ENCODE data around the gene SLC16A7. TPM values are rescaled to one million over a fixed set of nuclear protein-coding genes. Genes with fewer than 3 reads are reported as not detected.
"Not testable (repeated sequence)": the region's sequence is repeated elsewhere in the genome, so short reads cannot be mapped to it uniquely, and the experiment has no call there.

The SLC16A7 gene
- total RNA-seq, 1 donor from 2014 or later = 26.0 TPM

GRCh38 chr12:59593761-59594160, 2.1 kb upstream of the SLC16A7 start:
- no peak for ATAC-seq
- DNase-seq = no peak
- Histone ChIP-seq H3K4me1 (peaks cover 10% of the 10 kb centered on the region), H3K4me3 (no peak overlapping the region), H3K27me3 (no peaks in the 10 kb centered on the region), H3K27ac (no peak overlapping the region), H3K36me3 (no peaks in the 10 kb centered on the region), H3K9me3 (no peaks in the 10 kb centered on the region)
- intact Hi-C loops (cut with DNase I) = no loop called here
- TF ChIP-seq CTCF (IDR thresholded peaks at IDR 0.05) = no peak

GRCh38 chr12:59594943-59595500, 807 bp upstream of the SLC16A7 start:
- Histone ChIP-seq H3K27ac (peak overlapping the region; percentile 96), H3K27me3 (no peaks in the 10 kb centered on the region), H3K4me1 (peaks cover 15% of the 10 kb centered on the region), H3K36me3 (no peaks in the 10 kb centered on the region), H3K9me3 (no peaks in the 10 kb centered on the region), H3K4me3 (peak overlapping the region; percentile 78)
- no peak for TF ChIP-seq CTCF (IDR thresholded peaks at IDR 0.05)
- DNase-seq (no peak), ATAC-seq (no peak)
- intact Hi-C loops (cut with DNase I) = no loop called here

GRCh38 chr12:59595565-59595882, 305 bp upstream of the SLC16A7 start:
- peak overlapping the region; percentile 96 for H3K27ac ChIP-seq
- H3K36me3 ChIP-seq = no peaks in the 10 kb centered on the region
- TF ChIP-seq CTCF (IDR thresholded peaks at IDR 0.05) = no peak
- DNase-seq (no peak), ATAC-seq (no peak)
- H3K27me3 ChIP-seq = no peaks in the 10 kb centered on the region
- H3K4me3 ChIP-seq = peak overlapping the region; percentile 78
- H3K4me1 ChIP-seq = peaks cover 19% of the 10 kb centered on the region
- no peaks in the 10 kb centered on the region for H3K9me3 ChIP-seq
- intact Hi-C loops (cut with DNase I) = no loop called here

- DNase-seq (no peak), ATAC-seq (peak; percentile 76)
- H3K36me3 ChIP-seq = no peaks in the 10 kb centered on the region
- peaks cover 19% of the 10 kb centered on the region for H3K4me1 ChIP-seq
- intact Hi-C loops (cut with DNase I) = no loop called here
- H3K9me3 ChIP-seq = no peaks in the 10 kb centered on the region
- H3K27ac ChIP-seq = peak overlapping the region; percentile 96
- peak overlapping the region; percentile 78 for H3K4me3 ChIP-seq
- TF ChIP-seq CTCF (IDR thresholded peaks at IDR 0.05) = no peak
- H3K27me3 ChIP-seq = no peaks in the 10 kb centered on the region
These were observed 1.6 kb downstream of the SLC16A7 start for GRCh38 chr12:59597385-59597781.

GRCh38 chr12:59600171-59600570, 4.3 kb downstream of the SLC16A7 start:
- Histone ChIP-seq H3K27ac (no peak overlapping the region), H3K9me3 (no peaks in the 10 kb centered on the region), H3K36me3 (no peaks in the 10 kb centered on the region), H3K27me3 (no peaks in the 10 kb centered on the region), H3K4me1 (peaks cover 15% of the 10 kb centered on the region), H3K4me3 (no peak overlapping the region)
- TF ChIP-seq CTCF (IDR thresholded peaks at IDR 0.05) = no peak
- intact Hi-C loops (cut with DNase I) = no loop called here
- no peak for ATAC-seq
- no peak for DNase-seq

GRCh38 chr12:59603754-59604153, 7.9 kb downstream of the SLC16A7 start:
- H3K27ac ChIP-seq = no peak overlapping the region
- H3K4me3 ChIP-seq = no peak overlapping the region
- DNase-seq = no peak
- intact Hi-C loops (cut with DNase I) = no loop called here
- TF ChIP-seq CTCF (IDR thresholded peaks at IDR 0.05) = no peak
- no peaks in the 10 kb centered on the region for H3K27me3 ChIP-seq
- peaks cover 9% of the 10 kb centered on the region for H3K4me1 ChIP-seq
- no peak for ATAC-seq
- H3K36me3 ChIP-seq = no peaks in the 10 kb centered on the region
- H3K9me3 ChIP-seq = no peaks in the 10 kb centered on the region

GRCh38 chr12:59612823-59613434, 17.1 kb downstream of the SLC16A7 start:
- H3K27me3 ChIP-seq; ATAC-seq; intact Hi-C loops (cut with DNase I); H3K36me3 ChIP-seq; H3K4me1 ChIP-seq; H3K4me3 ChIP-seq; H3K27ac ChIP-seq; DNase-seq; H3K9me3 ChIP-seq: not testable (repeated sequence)

All from upper lobe of right lung (tissue), 1 donor.